Measurements from ENCODE around the gene ACSL4.
"Not testable (repeated sequence)": the region's sequence is repeated elsewhere in the genome, so short reads cannot be mapped to it uniquely, and the experiment has no call there.

ACSL4 gene

GRCh38 chrX:109733613-109734083, 591 bp upstream of the ACSL4 start:
- no peak for DNase-seq (ENCODE audit: extremely low read depth, low read depth)
- peak overlapping the region; percentile 85 for H3K4me3 ChIP-seq (replicated peaks; ENCODE audit: low read depth, low read length)
- TF ChIP-seq CTCF (IDR thresholded peaks at IDR 0.05; ENCODE audit: low read depth, low read length, missing control alignments) = no peak

DNA sequence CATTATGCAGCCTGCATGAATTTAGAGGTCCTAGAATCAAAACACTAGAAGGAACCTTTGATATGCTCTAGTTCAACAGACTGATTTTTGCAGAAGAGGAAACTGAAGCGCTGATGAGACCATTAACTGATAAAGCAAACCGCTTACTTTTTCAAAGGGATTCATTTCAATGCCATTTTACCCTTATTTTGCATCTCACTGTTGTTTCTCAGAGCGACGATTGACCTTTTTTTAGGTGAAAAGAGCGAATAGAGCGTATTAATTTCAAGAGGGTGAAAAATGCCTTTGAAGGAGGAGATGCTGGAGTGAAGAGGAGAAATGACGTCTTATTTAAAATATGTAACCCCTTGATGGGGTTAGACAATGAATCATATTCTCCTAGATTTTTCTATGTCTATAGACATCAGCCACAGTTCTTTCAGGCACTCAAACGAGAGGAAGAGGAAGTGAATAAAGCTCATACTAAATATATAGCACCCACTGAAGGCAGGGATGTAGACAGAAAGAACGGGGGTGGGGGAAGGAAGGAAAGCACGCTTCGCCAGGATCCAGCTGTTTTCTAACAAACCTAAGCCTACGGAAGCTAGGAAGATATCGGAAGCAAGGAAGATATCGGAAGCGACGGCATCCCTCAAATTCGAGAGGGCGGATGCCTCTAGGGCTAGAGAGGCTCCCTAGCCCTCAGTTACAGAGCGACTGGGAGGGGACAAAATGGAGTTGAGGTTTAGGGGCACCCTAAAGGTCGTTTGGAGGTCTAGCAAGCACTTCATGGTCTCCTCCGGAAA, 848 bp downstream of the ACSL4 start:
- TF ChIP-seq CTCF (IDR thresholded peaks at IDR 0.05; ENCODE audit: low read depth, low read length, missing control alignments) = no peak
- no peak for DNase-seq (ENCODE audit: extremely low read depth, low read depth)
- H3K4me3 ChIP-seq (replicated peaks; ENCODE audit: low read depth, low read length) = peak overlapping the region; percentile 85

DNA sequence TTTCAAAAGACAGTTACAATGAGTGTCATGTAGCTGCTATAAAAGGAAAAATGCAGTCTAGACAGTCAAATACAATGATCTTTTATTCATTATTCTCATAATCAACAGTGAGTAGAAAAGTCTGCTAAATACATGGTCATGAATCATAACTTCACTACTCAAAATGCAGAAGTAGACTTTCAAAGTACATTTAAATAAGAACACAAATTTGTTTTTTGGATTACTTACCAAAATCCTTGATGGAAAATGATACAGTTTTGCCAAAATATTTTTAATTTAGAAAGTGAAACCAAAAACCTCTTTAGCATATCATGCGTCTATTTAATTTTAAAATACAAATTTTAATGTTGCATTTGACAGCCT, 4.9 kb downstream of the ACSL4 start:
- H3K4me3 ChIP-seq (replicated peaks; ENCODE audit: low read depth, low read length) = no peak overlapping the region

DNA sequence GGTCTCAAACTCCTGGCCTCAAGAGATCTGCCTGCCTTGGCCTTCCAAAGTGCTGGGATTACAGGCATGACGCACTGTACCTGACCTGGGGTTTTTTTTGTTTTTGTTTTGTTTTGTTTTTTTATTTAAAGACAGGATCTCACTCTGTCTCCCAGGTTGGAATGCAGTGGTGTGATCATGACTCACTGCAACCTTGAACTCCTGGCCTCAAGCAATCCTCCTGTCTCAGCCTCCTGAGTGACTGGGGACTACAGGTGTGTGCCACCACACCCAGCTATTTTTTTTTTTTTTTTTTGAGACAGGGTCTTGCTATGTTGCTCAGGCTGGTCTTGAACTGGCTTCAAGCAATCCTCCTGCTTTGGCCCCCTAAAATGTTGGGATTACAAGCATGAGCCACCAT, 8.1 kb downstream of the ACSL4 start:
- not testable (repeated sequence) for H3K4me3 ChIP-seq (replicated peaks; ENCODE audit: low read depth, low read length); DNase-seq (ENCODE audit: extremely low read depth, low read depth)

More for the DNA sequence above, 4.9 kb downstream of the ACSL4 start:
- TF ChIP-seq CTCF (IDR thresholded peaks at IDR 0.05; ENCODE audit: low read depth, low read length, missing control alignments) = no peak
- no peak for DNase-seq (ENCODE audit: extremely low read depth, low read depth)

- no peak for TF ChIP-seq CTCF (IDR thresholded peaks at IDR 0.05; ENCODE audit: low read depth, low read length, missing control alignments)
Measured at GRCh38 chrX:109720947-109721346, 12.1 kb downstream of the ACSL4 start.

DNA sequence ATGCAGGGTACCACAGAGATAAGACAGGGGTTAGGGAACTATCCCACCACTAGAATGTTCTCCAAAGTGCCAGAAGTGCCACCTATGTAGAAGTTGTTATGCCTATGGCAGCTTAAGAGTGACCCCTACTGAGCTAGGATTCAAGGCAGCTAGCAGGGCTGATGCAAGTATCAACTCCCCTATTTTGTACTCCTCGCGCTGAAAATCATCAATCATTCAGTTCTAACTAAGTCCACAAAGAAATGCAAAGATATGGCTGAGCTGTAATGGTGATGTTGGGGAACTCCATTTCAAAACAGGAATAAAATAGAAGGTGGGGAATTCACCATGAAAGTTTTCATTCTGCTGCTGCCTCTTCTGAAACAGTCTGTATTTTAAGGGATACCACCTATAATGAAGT, 13.8 kb downstream of the ACSL4 start:
- no peak for DNase-seq (ENCODE audit: extremely low read depth, low read depth)
- no peak overlapping the region for H3K4me3 ChIP-seq (replicated peaks; ENCODE audit: low read depth, low read length)
- no peak for TF ChIP-seq CTCF (IDR thresholded peaks at IDR 0.05; ENCODE audit: low read depth, low read length, missing control alignments)

More at GRCh38 chrX:109720947-109721346, 12.1 kb downstream of the ACSL4 start:
- no peak overlapping the region for H3K4me3 ChIP-seq (replicated peaks; ENCODE audit: low read depth, low read length)
- no peak for DNase-seq (ENCODE audit: extremely low read depth, low read depth)

GRCh38 chrX:109716431-109717028, 16.5 kb downstream of the ACSL4 start:
- no peak for TF ChIP-seq CTCF (IDR thresholded peaks at IDR 0.05; ENCODE audit: low read depth, low read length, missing control alignments)
- no peak overlapping the region for H3K4me3 ChIP-seq (replicated peaks; ENCODE audit: low read depth, low read length)
- DNase-seq (ENCODE audit: extremely low read depth, low read depth) = no peak
